Bronchial smooth muscle cell (primary cell): ENCODE data around the gene CT45A9. TPM values are rescaled to one million over a fixed set of nuclear protein-coding genes. Genes with fewer than 3 reads are reported as not detected.

Experiments used
- total RNA-seq: library from RNA; depleted of rRNA; stranded (reverse); fragments of >200 nt; gene quantifications from 2 replicates; pipeline ENCODE4 v1.2.1, GENCODE V29; 2014

The CT45A9 gene
- total RNA-seq = not detected in 2 replicates

DNA sequence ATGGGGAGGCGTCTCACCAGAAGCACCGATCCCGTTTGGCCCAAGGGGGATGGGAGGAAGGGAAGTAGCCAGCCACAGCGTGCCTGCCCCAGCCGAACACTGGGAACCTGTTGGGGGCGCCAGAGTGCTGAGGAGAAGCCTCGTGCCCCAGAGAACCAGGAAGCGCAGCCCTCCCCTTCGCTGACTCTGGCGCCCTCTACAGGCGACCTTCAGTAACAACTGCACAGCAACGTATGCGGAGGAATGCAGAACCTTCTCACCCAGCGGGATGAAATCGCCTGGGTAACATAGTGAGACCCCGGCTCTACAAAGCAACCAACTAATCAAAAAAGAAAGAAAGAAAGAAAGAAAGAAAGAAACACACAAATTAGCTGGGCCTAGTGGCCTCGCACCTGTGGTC is at the start of gene CT45A9:
CT45A9 (minus strand) TSS at position 101 of the 400 bp plus-strand sequence. CDS start 3,751 bp downstream, outside the sequence.

GRCh38 chrX:135893294-135893817 is 21.7 kb upstream of the CT45A9 start, which contains the start of the genes CT45A10 and SAGE1:
CT45A10 (minus strand) TSS chrX:135893444; CDS start chrX:135885344, 8,100 bp downstream.
SAGE1 (plus strand) TSS chrX:135893716; CDS start chrX:135896243, 2,527 bp downstream.

GRCh38 chrX:135854438-135854837 is 17.2 kb downstream of the CT45A9 start, which contains the start of gene CT45A8:
CT45A8 (minus strand) TSS chrX:135854538; CDS start chrX:135850783, 3,755 bp downstream.

GRCh38 chrX:135837180-135837579 is 34.4 kb downstream of the CT45A9 start, which contains the start of gene CT45A7:
CT45A7 (minus strand) TSS chrX:135837280; CDS start chrX:135833533, 3,747 bp downstream.

DNA sequence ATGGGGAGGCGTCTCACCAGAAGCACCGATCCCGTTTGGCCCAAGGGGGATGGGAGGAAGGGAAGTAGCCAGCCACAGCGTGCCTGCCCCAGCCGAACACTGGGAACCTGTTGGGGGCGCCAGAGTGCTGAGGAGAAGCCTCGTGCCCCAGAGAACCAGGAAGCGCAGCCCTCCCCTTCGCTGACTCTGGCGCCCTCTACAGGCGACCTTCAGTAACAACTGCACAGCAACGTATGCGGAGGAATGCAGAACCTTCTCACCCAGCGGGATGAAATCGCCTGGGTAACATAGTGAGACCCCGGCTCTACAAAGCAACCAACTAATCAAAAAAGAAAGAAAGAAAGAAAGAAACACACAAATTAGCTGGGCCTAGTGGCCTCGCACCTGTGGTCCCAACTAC is 51.7 kb downstream of the CT45A9 start, which contains the start of gene CT45A2:
CT45A2 (minus strand) TSS at position 101 of the 400 bp plus-strand sequence. CDS start 3,747 bp downstream, outside the sequence.

Other genes starting within 250 kb of the CT45A9 start
- gene CT45A1, start 158.2 kb downstream of the CT45A9 start, total RNA-seq = not detected in 2 replicates
- not detected in 2 replicates for gene CT45A3, start 103.6 kb downstream of the CT45A9 start, total RNA-seq
- not detected in 2 replicates for gene CT45A5, start 86.3 kb downstream of the CT45A9 start, total RNA-seq
- gene CT45A6, start 69.0 kb downstream of the CT45A9 start, total RNA-seq = not detected in 2 replicates
- not detected in 2 replicates for gene CT45A2, start 51.8 kb downstream of the CT45A9 start, total RNA-seq
- gene CT45A7, start 34.5 kb downstream of the CT45A9 start, total RNA-seq = not detected in 2 replicates
- not detected in 2 replicates for gene CT45A8, start 17.3 kb downstream of the CT45A9 start, total RNA-seq
- 0.32 TPM in 1 of 2 replicates, not detected in the other for gene CT45A10, start 21.6 kb upstream of the CT45A9 start, total RNA-seq
- gene SAGE1, start 21.9 kb upstream of the CT45A9 start, total RNA-seq = under 0.01 TPM in 1 of 2 replicates, not detected in the other
- gene MMGT1, start 102.2 kb upstream of the CT45A9 start, total RNA-seq = 3.7 and 5.0 TPM in 2 replicates
- 14.5 and 19.1 TPM in 2 replicates for gene SLC9A6, start 113.6 kb upstream of the CT45A9 start, total RNA-seq